Hematopoietic multipotent progenitor cell (in vitro differentiated cells): Measurements from ENCODE around the gene GNA12. TPM values are rescaled to one million over a fixed set of nuclear protein-coding genes. Genes with fewer than 3 reads are reported as not detected.

Experiments
- DNase-seq, 3 donors: peaks; one replicate each; pipeline ENCODE4 v3.0.0-alpha.2; 2011 to 2015; ENCODE audit warnings: low read depth in 2 of 3, low spot score in 2 of 3
- total RNA-seq: library from RNA; depleted of rRNA; stranded (reverse); fragments of >200 nt; gene quantifications from one replicate; pipeline ENCODE4 v1.2.3, GENCODE V29; 2012

The GNA12 gene
- total RNA-seq, 1 donor: 48.2 TPM

GRCh38 chr7:2787251-2787951 is 56.7 kb downstream of the GNA12 start:
- no peak for DNase-seq

- DNase-seq: no peak
Measured at GRCh38 chr7:2786607-2787116, 57.4 kb downstream of the GNA12 start.

GRCh38 chr7:2785071-2785500 is 59.0 kb downstream of the GNA12 start:
- DNase-seq: no peak

- DNase-seq: no peak
Measured at GRCh38 chr7:2782565-2782964, 61.5 kb downstream of the GNA12 start.

- DNase-seq: no peak
Measured at GRCh38 chr7:2782121-2782520, 62.0 kb downstream of the GNA12 start.

- DNase-seq: no peak
Measured at GRCh38 chr7:2781636-2782035, 62.5 kb downstream of the GNA12 start.

- DNase-seq: no peak
Measured at GRCh38 chr7:2779051-2779450, 65.1 kb downstream of the GNA12 start.

- no peak for DNase-seq
Measured at GRCh38 chr7:2777898-2778535, 66.1 kb downstream of the GNA12 start.

GRCh38 chr7:2776401-2776800 is 67.7 kb downstream of the GNA12 start:
- no peak for DNase-seq

GRCh38 chr7:2775785-2776184 is 68.3 kb downstream of the GNA12 start:
- no peak for DNase-seq

- DNase-seq: no peak
Measured at GRCh38 chr7:2775376-2775775, 68.7 kb downstream of the GNA12 start.

- no peak for DNase-seq
Measured at GRCh38 chr7:2774935-2775334, 69.2 kb downstream of the GNA12 start.

- no peak for DNase-seq
Measured at GRCh38 chr7:2774280-2774679, 69.8 kb downstream of the GNA12 start.

- no peak for DNase-seq
Measured at GRCh38 chr7:2773608-2774007, 70.5 kb downstream of the GNA12 start.

GRCh38 chr7:2771274-2771731 is 72.8 kb downstream of the GNA12 start:
- DNase-seq: peak in 2 of 3 donors; percentile 82 to 93

- no peak for DNase-seq
Measured at GRCh38 chr7:2764621-2765020, 79.5 kb downstream of the GNA12 start.

GRCh38 chr7:2763597-2763996 is 80.5 kb downstream of the GNA12 start:
- no peak for DNase-seq

- no peak for DNase-seq
Measured at GRCh38 chr7:2761801-2762497, 82.2 kb downstream of the GNA12 start.

GRCh38 chr7:2761131-2761624 is 82.9 kb downstream of the GNA12 start:
- DNase-seq: no peak

GRCh38 chr7:2760098-2760889 is 83.8 kb downstream of the GNA12 start:
- peak in 2 of 3 donors; percentile 66 to 70 for DNase-seq

- no peak for DNase-seq
Measured at GRCh38 chr7:2759736-2760097, 84.4 kb downstream of the GNA12 start.
